ENCODE measurements around the gene BBIP1. TPM values are rescaled to one million over a fixed set of nuclear protein-coding genes. Genes with fewer than 3 reads are reported as not detected.

BBIP1 gene
- polyA plus RNA-seq, 3 donors = 16.2 to 41.1 (median 26.6) TPM

DNA sequence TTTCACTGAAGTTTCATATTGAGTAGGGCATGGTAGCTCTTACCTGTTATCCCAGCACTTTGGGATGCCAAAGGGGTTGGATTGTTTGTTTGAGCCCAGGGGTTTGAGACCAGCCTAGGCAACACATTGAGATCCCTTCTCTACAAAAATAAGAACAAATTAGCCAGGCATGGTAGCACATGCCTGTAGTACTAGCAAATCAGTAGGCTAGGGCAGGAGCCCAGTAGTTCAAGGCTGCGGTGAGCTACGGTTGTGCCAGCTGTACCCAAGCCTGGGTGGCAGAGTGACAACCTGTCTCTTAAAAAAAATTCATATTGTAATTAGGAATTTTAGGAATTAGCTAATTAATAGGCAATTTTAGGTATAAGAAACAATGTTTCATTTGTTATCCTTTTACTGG is 18.0 kb downstream of the BBIP1 start:
- Mint-ChIP-seq H3K27me3 (ENCODE audit: low read depth in 3 of 3) (no peaks in the 10 kb centered on the region), H3K4me1 (peaks cover 10% of the 10 kb centered on the region), H3K36me3 (peaks cover 71 to 78% of the 10 kb centered on the region in 2 donors), H3K27ac (peak overlapping the region in 4 of 7 donors; percentile 23 to 85 (median 34)), H3K4me3 (no peak overlapping the region), H3K9me3 (no peaks in the 10 kb centered on the region)
- peaks cover 52% of the 10 kb centered on the region for H4K20me1 ChIP-seq (ENCODE audit: insufficient read depth, low read length)
- peaks cover 2% of the 10 kb centered on the region for H3K79me2 ChIP-seq (ENCODE audit: insufficient read depth, low read length)
- H3K4me1 ChIP-seq (ENCODE audit: control insufficient read depth in 1 of 2, insufficient read depth in 2 of 2, low read length in 2 of 2) = no peaks in the 10 kb centered on the region
- 100% methylated on average over 1 of the region's 2 CpGs for WGBS (ENCODE audit: insufficient coverage)
- H3K9ac ChIP-seq (ENCODE audit: insufficient read depth, low read length, poor library complexity, severe bottlenecking) = no peak overlapping the region
- TF ChIP-seq, protein P1, sequence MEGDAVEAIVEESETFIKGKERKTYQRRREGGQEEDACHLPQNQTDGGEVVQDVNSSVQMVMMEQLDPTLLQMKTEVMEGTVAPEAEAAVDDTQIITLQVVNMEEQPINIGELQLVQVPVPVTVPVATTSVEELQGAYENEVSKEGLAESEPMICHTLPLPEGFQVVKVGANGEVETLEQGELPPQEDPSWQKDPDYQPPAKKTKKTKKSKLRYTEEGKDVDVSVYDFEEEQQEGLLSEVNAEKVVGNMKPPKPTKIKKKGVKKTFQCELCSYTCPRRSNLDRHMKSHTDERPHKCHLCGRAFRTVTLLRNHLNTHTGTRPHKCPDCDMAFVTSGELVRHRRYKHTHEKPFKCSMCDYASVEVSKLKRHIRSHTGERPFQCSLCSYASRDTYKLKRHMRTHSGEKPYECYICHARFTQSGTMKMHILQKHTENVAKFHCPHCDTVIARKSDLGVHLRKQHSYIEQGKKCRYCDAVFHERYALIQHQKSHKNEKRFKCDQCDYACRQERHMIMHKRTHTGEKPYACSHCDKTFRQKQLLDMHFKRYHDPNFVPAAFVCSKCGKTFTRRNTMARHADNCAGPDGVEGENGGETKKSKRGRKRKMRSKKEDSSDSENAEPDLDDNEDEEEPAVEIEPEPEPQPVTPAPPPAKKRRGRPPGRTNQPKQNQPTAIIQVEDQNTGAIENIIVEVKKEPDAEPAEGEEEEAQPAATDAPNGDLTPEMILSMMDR (IDR thresholded peaks at IDR 0.05) = no peak
- no peaks in the 10 kb centered on the region for H3K27me3 ChIP-seq (ENCODE audit: control insufficient read depth in 2 of 2, insufficient read depth in 2 of 2, low read length in 2 of 2)
- no peak overlapping the region for H3K27ac ChIP-seq (ENCODE audit: low read depth in 1 of 2, low read length in 2 of 2)
- no peak for DNase-seq
- no peaks in the 10 kb centered on the region for H3K9me3 ChIP-seq (replicated peaks in 1 of 2; ENCODE audit: control insufficient read depth in 1 of 2, insufficient read depth in 1 of 2, low read length in 2 of 2)
- no peak overlapping the region for H3K4me2 ChIP-seq (replicated peaks; ENCODE audit: extremely low read depth, low read length, poor library complexity, severe bottlenecking)
- no peak overlapping the region for H3K4me3 ChIP-seq (replicated peaks in 1 of 3; ENCODE audit: low read depth in 2 of 3, low read length in 3 of 3)
- H2AFZ ChIP-seq (ENCODE audit: insufficient read depth, low read depth, low read length, poor library complexity, severe bottlenecking) = no peak overlapping the region
- peaks cover 55 to 82% of the 10 kb centered on the region in 2 donors for H3K36me3 ChIP-seq (replicated peaks in 1 of 2; ENCODE audit: control insufficient read depth in 1 of 2, insufficient read depth in 2 of 2, low read length in 2 of 2)
- intact Hi-C loops (cut with micrococcal nuclease) = no loop called here

DNA sequence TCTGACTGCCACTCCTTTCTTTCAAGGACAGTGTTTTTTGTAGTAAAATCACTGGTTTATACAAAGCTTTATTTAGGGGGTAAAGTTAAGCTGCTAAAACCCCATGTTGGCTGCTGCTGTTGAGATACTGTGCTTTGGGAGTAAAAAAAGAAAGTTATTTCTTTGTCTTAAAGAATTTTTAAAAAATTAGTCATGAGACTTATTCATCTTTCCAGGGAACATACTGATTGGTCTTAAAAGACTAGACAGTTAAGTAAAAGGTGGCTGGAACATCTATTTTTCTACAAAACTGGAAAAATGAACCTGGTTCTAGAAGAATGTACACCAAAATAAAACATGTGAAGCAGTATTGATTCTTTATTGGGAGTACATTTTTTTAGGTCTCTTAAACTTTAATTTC is 20.6 kb downstream of the BBIP1 start:
- Mint-ChIP-seq H3K9me3 (no peaks in the 10 kb centered on the region), H3K4me3 (no peak overlapping the region), H3K36me3 (peaks cover 78 to 80% of the 10 kb centered on the region in 2 donors), H3K4me1 (peaks cover 12% of the 10 kb centered on the region), H3K27me3 (ENCODE audit: low read depth in 3 of 3) (no peaks in the 10 kb centered on the region), H3K27ac (no peak overlapping the region)
- no peaks in the 10 kb centered on the region for H3K9me3 ChIP-seq (replicated peaks in 1 of 2; ENCODE audit: control insufficient read depth in 1 of 2, insufficient read depth in 1 of 2, low read length in 2 of 2)
- H3K79me2 ChIP-seq (ENCODE audit: insufficient read depth, low read length) = peaks cover 15% of the 10 kb centered on the region
- DNase-seq = no peak
- H2AFZ ChIP-seq (ENCODE audit: insufficient read depth, low read depth, low read length, poor library complexity, severe bottlenecking) = no peak overlapping the region
- TF ChIP-seq, protein P1 (IDR thresholded peaks at IDR 0.05) = no peak
- H3K4me1 ChIP-seq (ENCODE audit: control insufficient read depth in 1 of 2, insufficient read depth in 2 of 2, low read length in 2 of 2) = no peaks in the 10 kb centered on the region
- intact Hi-C loops (cut with micrococcal nuclease) = no loop called here
- no peaks in the 10 kb centered on the region for H3K27me3 ChIP-seq (ENCODE audit: control insufficient read depth in 2 of 2, insufficient read depth in 2 of 2, low read length in 2 of 2)
- H3K36me3 ChIP-seq (replicated peaks in 1 of 2; ENCODE audit: control insufficient read depth in 1 of 2, insufficient read depth in 2 of 2, low read length in 2 of 2) = peaks cover 73 to 86% of the 10 kb centered on the region in 2 donors
- H3K27ac ChIP-seq (ENCODE audit: low read depth in 1 of 2, low read length in 2 of 2) = no peak overlapping the region
- H3K9ac ChIP-seq (ENCODE audit: insufficient read depth, low read length, poor library complexity, severe bottlenecking) = no peak overlapping the region
- H3K4me3 ChIP-seq (replicated peaks in 1 of 3; ENCODE audit: low read depth in 2 of 3, low read length in 3 of 3) = no peak overlapping the region
- no peak overlapping the region for H3K4me2 ChIP-seq (replicated peaks; ENCODE audit: extremely low read depth, low read length, poor library complexity, severe bottlenecking)
- peaks cover 63% of the 10 kb centered on the region for H4K20me1 ChIP-seq (ENCODE audit: insufficient read depth, low read length)

All from CD14-positive monocyte (primary cell).